Activated naive CD8-positive, alpha-beta T cell treated with anti-CD3 and anti-CD28 coated beads, Interleukin-2, amount 50 U/mL, for 24 hours (primary cell): ENCODE measurements around the gene CAMTA1.

Experiments
- ATAC-seq: fragments of 150-1000 bp; cut with Tn5 transposase; one replicate; pipeline ENCODE4 v1.10.0; 2021
- DNase-seq: peaks from one replicate; pipeline ENCODE4 v3.0.0; 2021
- H3K27ac Mint-ChIP-seq: one replicate; pipeline ENCODE4 v1.8.0; 2021; ENCODE audit warnings: mild to moderate bottlenecking, mixed read lengths
- H3K27me3 Mint-ChIP-seq: one replicate; pipeline ENCODE4 v1.8.0; 2021; ENCODE audit warnings: mixed read lengths
- H3K36me3 Mint-ChIP-seq: one replicate; pipeline ENCODE4 v1.8.0; 2021; ENCODE audit warnings: low read depth, mixed read lengths
- H3K4me1 Mint-ChIP-seq: one replicate; pipeline ENCODE4 v1.8.0; 2021; ENCODE audit warnings: mixed read lengths
- H3K4me3 Mint-ChIP-seq: one replicate; pipeline ENCODE4 v1.8.0; 2021; ENCODE audit warnings: mild to moderate bottlenecking, moderate library complexity, mixed read lengths
- H3K9me3 Mint-ChIP-seq: one replicate; pipeline ENCODE4 v1.8.0; 2021; ENCODE audit warnings: mixed read lengths

The CAMTA1 gene

GRCh38 chr1:7515904-7516303 lies 730.6 kb downstream of the CAMTA1 start:
- H3K4me1 Mint-ChIP-seq, result no peaks in the 10 kb centered on the region

GRCh38 chr1:7516341-7516740 lies 731.1 kb downstream of the CAMTA1 start:
- no peaks in the 10 kb centered on the region for H3K36me3 Mint-ChIP-seq
- no peak overlapping the region for H3K27ac Mint-ChIP-seq
- H3K27me3 Mint-ChIP-seq, result no peaks in the 10 kb centered on the region
- no peak for DNase-seq
- no peak overlapping the region for H3K4me3 Mint-ChIP-seq
- H3K9me3 Mint-ChIP-seq, result no peaks in the 10 kb centered on the region
- H3K4me1 Mint-ChIP-seq, result no peaks in the 10 kb centered on the region
- no peak for ATAC-seq

More at GRCh38 chr1:7515904-7516303, 730.6 kb downstream of the CAMTA1 start:
- Mint-ChIP-seq H3K27ac (no peak overlapping the region), H3K9me3 (no peaks in the 10 kb centered on the region), H3K36me3 (no peaks in the 10 kb centered on the region), H3K27me3 (no peaks in the 10 kb centered on the region), H3K4me3 (no peak overlapping the region)
- DNase-seq, result no peak
- no peak for ATAC-seq

GRCh38 chr1:7516929-7517328 lies 731.7 kb downstream of the CAMTA1 start:
- ATAC-seq (no peak), DNase-seq (no peak)
- Mint-ChIP-seq H3K4me3 (no peak overlapping the region), H3K27ac (no peak overlapping the region), H3K36me3 (no peaks in the 10 kb centered on the region), H3K27me3 (no peaks in the 10 kb centered on the region), H3K9me3 (no peaks in the 10 kb centered on the region), H3K4me1 (no peaks in the 10 kb centered on the region)

GRCh38 chr1:7517611-7518330 lies 732.5 kb downstream of the CAMTA1 start:
- no peaks in the 10 kb centered on the region for H3K4me1 Mint-ChIP-seq
- no peak overlapping the region for H3K27ac Mint-ChIP-seq
- no peaks in the 10 kb centered on the region for H3K36me3 Mint-ChIP-seq
- no peaks in the 10 kb centered on the region for H3K27me3 Mint-ChIP-seq
- H3K9me3 Mint-ChIP-seq, result no peaks in the 10 kb centered on the region
- no peak overlapping the region for H3K4me3 Mint-ChIP-seq
- ATAC-seq, result no peak
- DNase-seq, result no peak

GRCh38 chr1:7518411-7518810 lies 733.2 kb downstream of the CAMTA1 start:
- DNase-seq (no peak), ATAC-seq (peak; percentile 12)
- no peaks in the 10 kb centered on the region for H3K36me3 Mint-ChIP-seq
- H3K4me1 Mint-ChIP-seq, result no peaks in the 10 kb centered on the region
- H3K9me3 Mint-ChIP-seq, result no peaks in the 10 kb centered on the region
- no peaks in the 10 kb centered on the region for H3K27me3 Mint-ChIP-seq
- H3K4me3 Mint-ChIP-seq, result no peak overlapping the region
- no peak overlapping the region for H3K27ac Mint-ChIP-seq

- H3K4me3 Mint-ChIP-seq, result no peak overlapping the region
- no peaks in the 10 kb centered on the region for H3K9me3 Mint-ChIP-seq
- H3K4me1 Mint-ChIP-seq, result no peaks in the 10 kb centered on the region
- DNase-seq (no peak), ATAC-seq (no peak)
- no peaks in the 10 kb centered on the region for H3K36me3 Mint-ChIP-seq
- H3K27me3 Mint-ChIP-seq, result no peaks in the 10 kb centered on the region
- H3K27ac Mint-ChIP-seq, result no peak overlapping the region
These were observed 734.1 kb downstream of the CAMTA1 start for GRCh38 chr1:7519181-7519860.

- DNase-seq (no peak), ATAC-seq (peak; percentile 5)
- no peak overlapping the region for H3K4me3 Mint-ChIP-seq
- no peaks in the 10 kb centered on the region for H3K36me3 Mint-ChIP-seq
- H3K27me3 Mint-ChIP-seq, result no peaks in the 10 kb centered on the region
- no peaks in the 10 kb centered on the region for H3K4me1 Mint-ChIP-seq
- H3K9me3 Mint-ChIP-seq, result no peaks in the 10 kb centered on the region
- no peak overlapping the region for H3K27ac Mint-ChIP-seq
These were observed 734.7 kb downstream of the CAMTA1 start for GRCh38 chr1:7519861-7520395.

- DNase-seq (no peak), ATAC-seq (no peak)
- Mint-ChIP-seq H3K36me3 (no peaks in the 10 kb centered on the region), H3K4me1 (no peaks in the 10 kb centered on the region), H3K9me3 (no peaks in the 10 kb centered on the region), H3K27ac (no peak overlapping the region), H3K27me3 (no peaks in the 10 kb centered on the region), H3K4me3 (no peak overlapping the region)
These were observed 735.2 kb downstream of the CAMTA1 start for GRCh38 chr1:7520496-7520895.

- H3K4me3 Mint-ChIP-seq, result no peak overlapping the region
- H3K36me3 Mint-ChIP-seq, result no peaks in the 10 kb centered on the region
- no peak overlapping the region for H3K27ac Mint-ChIP-seq
- no peaks in the 10 kb centered on the region for H3K9me3 Mint-ChIP-seq
- no peaks in the 10 kb centered on the region for H3K4me1 Mint-ChIP-seq
- H3K27me3 Mint-ChIP-seq, result peaks cover 3% of the 10 kb centered on the region
- DNase-seq, result no peak
- ATAC-seq, result no peak
These were observed 739.4 kb downstream of the CAMTA1 start for GRCh38 chr1:7524341-7525337.

- Mint-ChIP-seq H3K27me3 (peaks cover 3% of the 10 kb centered on the region), H3K36me3 (no peaks in the 10 kb centered on the region), H3K27ac (no peak overlapping the region), H3K9me3 (no peaks in the 10 kb centered on the region), H3K4me1 (no peaks in the 10 kb centered on the region), H3K4me3 (no peak overlapping the region)
- ATAC-seq (no peak), DNase-seq (no peak)
These were observed 740.2 kb downstream of the CAMTA1 start for GRCh38 chr1:7525338-7526063.

- H3K9me3 Mint-ChIP-seq, result no peaks in the 10 kb centered on the region
- H3K36me3 Mint-ChIP-seq, result no peaks in the 10 kb centered on the region
- peaks cover 3% of the 10 kb centered on the region for H3K27me3 Mint-ChIP-seq
- ATAC-seq (no peak), DNase-seq (no peak)
- no peak overlapping the region for H3K27ac Mint-ChIP-seq
- H3K4me3 Mint-ChIP-seq, result no peak overlapping the region
- H3K4me1 Mint-ChIP-seq, result no peaks in the 10 kb centered on the region
These were observed 741.1 kb downstream of the CAMTA1 start for GRCh38 chr1:7526196-7526866.

- Mint-ChIP-seq H3K36me3 (no peaks in the 10 kb centered on the region), H3K27ac (no peak overlapping the region), H3K4me1 (no peaks in the 10 kb centered on the region), H3K4me3 (no peak overlapping the region), H3K27me3 (peaks cover 3% of the 10 kb centered on the region), H3K9me3 (no peaks in the 10 kb centered on the region)
- ATAC-seq (peak; percentile 53), DNase-seq (no peak)
These were observed 741.8 kb downstream of the CAMTA1 start for GRCh38 chr1:7526867-7527732.

GRCh38 chr1:7527733-7528045 lies 742.4 kb downstream of the CAMTA1 start:
- Mint-ChIP-seq H3K27ac (no peak overlapping the region), H3K27me3 (peaks cover 3% of the 10 kb centered on the region), H3K4me1 (no peaks in the 10 kb centered on the region), H3K9me3 (no peaks in the 10 kb centered on the region), H3K36me3 (no peaks in the 10 kb centered on the region), H3K4me3 (no peak overlapping the region)
- DNase-seq (no peak), ATAC-seq (no peak)
